LNCAP (cell line): ENCODE results near the gene ARHGAP15.

ENCODE experiments used
- TF ChIP-seq, protein P1 (sequence below): fragments of 450-650 bp; IDR thresholded peaks from 2 replicates; pipeline ENCODE4 v1.5.1; 2017; ENCODE audit warnings: mild to moderate bottlenecking

The ARHGAP15 gene

DNA sequence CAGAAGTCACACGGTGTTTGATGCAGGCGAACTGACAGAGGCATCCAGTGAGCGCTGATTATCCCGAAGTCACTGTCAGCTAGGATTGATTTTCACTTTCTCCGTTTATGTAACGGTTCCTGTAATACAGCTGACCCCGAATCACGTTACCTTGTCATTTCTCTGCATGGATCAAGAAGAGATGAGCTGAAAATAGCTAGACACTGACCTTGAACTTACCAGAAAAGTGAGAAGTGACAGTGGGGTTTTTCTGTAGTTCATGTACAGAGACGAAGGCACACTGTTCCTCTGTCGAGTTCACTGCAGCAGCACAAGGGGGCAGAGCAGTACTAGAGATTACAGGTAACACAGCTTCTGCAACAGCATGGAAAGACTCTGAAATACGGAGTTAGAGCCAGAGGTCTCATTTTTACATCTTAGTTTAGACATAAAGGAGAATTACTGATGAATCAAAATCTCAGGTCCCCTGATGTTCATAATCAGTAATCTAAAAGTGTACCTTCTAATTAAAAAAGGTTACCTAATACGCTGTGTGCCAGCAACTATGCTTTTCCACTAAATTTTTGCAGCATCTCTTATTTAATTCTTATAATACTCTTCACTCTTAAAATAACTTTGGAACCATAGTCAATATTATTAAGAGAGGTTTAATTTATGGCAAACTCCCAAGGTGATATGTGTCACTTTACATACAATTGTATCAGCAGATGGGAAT lies 33.1 kb downstream of the ARHGAP15 start:
- TF ChIP-seq, protein P1, sequence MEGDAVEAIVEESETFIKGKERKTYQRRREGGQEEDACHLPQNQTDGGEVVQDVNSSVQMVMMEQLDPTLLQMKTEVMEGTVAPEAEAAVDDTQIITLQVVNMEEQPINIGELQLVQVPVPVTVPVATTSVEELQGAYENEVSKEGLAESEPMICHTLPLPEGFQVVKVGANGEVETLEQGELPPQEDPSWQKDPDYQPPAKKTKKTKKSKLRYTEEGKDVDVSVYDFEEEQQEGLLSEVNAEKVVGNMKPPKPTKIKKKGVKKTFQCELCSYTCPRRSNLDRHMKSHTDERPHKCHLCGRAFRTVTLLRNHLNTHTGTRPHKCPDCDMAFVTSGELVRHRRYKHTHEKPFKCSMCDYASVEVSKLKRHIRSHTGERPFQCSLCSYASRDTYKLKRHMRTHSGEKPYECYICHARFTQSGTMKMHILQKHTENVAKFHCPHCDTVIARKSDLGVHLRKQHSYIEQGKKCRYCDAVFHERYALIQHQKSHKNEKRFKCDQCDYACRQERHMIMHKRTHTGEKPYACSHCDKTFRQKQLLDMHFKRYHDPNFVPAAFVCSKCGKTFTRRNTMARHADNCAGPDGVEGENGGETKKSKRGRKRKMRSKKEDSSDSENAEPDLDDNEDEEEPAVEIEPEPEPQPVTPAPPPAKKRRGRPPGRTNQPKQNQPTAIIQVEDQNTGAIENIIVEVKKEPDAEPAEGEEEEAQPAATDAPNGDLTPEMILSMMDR = peak; percentile 62

DNA sequence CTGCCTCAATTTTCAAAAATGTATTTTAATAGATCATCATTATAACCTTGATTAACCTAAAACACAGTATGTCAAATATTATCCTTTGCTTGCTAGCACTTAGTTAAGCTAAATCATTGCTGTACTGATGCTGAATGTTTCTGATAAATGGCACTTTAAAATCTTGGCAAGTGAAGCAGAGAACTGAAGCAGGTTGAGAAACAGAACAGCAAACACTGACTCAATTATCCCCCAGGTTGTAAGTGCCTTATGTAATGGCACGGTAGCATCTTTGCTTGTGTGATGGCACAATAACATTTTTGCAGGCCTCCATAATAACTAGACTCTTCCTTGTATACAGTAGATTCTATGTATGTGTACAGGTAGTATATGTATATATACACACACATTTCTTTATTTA lies 33.8 kb downstream of the ARHGAP15 start:
- TF ChIP-seq, protein P1 = no peak

DNA sequence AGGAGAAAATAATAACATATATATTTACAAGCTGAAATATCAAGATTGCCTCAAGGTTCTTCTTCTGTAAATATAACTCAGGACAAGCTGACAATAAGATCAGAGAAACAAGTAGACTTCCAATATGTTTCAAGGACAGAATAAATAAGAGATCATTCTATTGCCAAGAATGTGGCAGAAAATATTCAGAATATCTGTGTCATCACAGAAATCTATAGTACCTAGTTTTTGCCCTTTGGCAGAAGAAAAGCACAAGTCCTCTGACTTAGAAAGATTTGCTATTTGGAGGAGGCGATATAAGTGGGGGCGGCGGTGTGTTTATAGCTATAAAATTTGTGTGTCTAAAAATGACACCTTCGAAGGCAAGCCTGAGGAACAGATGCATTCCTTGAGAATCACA lies 34.3 kb downstream of the ARHGAP15 start:
- TF ChIP-seq, protein P1 = no peak

DNA sequence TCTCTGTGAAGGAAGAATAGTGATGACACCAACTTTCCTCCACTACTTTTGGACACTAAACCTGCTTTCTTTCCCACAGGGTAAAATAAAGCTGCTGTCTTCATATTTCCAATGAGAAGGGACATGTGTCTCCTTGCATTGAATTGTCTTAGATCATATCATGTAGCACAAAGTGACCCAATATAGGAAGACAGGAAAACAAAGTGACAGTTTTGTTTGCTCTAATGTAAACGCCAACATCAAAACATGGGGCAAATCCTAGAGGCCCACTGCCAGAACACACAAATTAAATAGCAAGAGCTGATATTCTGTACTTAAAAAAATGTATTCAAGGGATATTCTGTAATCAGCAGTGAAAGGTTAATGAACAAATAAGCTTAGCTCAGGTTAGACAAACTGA lies 36.1 kb downstream of the ARHGAP15 start:
- TF ChIP-seq, protein P1 = no peak

DNA sequence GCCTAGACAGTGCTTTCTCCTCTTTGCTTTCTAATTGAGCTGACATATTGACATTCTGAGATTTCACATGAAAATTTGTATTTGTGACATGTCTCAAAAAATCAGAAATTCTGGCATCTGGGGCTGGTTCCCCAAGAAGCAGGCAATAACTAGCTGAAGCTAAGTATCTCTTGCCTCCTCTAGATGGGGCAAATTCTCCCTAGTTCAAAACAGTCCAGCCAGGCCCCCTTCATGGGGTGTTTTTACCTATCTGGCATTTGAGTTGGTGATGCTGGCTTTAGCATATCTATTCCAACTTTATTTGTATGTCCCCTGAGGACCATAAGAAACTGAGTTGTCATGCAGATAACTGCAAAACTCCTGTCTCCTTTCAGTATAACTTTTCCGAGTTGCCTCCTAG lies 39.9 kb downstream of the ARHGAP15 start:
- TF ChIP-seq, protein P1 = no peak

DNA sequence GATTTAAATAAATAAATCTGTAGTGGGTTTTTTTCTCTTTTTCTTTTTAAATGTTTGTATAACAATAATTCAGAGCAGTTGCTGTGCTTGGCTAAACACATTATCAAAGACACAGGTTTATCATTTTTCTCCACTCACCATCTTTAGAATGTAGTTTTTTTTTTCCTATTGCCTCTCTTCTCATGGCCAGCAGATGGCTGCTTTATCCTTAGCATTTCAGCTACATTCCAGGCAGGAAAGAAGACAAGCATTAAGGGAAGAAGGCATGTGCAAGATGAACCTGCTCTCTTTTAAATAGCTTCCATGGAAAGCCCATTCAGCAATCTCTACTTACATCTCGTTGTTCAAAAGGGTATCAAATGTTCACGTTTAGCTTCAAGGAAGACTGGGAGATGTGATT lies 42.6 kb downstream of the ARHGAP15 start:
- TF ChIP-seq, protein P1 = peak; percentile 24; the same call in 1 of the 2 replicates

DNA sequence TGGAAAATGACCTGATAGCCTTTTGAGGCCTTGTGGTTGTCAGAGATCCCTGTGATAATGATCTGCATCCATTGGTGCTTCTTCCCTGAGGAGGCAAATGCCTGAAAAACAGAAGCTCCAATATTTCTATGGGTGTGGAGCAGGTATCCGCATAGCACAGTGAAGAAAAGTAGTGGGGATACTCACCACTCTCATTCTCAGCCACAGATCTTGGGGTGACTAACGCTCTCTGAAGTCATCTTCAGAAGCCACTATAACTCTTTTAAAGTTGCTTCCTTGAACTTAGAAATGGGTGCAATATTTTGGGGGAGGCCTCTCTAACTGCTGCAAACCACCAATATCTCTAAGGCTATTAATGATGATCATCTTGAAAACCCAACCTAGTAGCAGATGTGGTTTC lies 46.2 kb downstream of the ARHGAP15 start:
- TF ChIP-seq, protein P1 = no peak

DNA sequence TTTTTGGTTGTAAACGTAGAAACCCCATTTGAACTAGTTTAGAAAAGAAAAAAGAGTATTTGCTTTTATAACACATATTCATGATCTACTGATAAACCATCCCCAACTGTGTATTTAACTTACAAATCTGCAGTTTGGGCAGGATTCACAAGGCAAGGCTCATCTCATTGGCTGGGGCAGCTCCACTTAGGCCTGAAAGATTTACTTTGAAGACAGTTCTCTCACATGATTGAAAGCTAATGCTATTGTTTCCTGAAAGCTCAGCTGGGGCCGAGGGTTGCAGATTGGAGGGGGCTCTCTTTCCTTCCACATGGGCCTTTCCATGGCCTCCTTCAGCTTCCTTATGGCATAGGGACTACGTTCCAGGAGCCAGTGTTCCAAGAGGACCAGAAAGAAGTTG lies 47.4 kb downstream of the ARHGAP15 start:
- TF ChIP-seq, protein P1 = no peak
